GM21576 (cell line): ENCODE results near the gene CPO.
A peak's percentile ranks its signal among the peaks of the same experiment; 100 is the strongest.

ENCODE experiments used
- ATAC-seq: cut with Tn5 transposase; IDR thresholded peaks from one replicate; pipeline ENCODE4 v1.9.1; 2021; ENCODE audit warnings: mild to moderate bottlenecking, moderate library complexity; ENCODE audit not compliant: unreplicated experiment

Gene CPO

DNA sequence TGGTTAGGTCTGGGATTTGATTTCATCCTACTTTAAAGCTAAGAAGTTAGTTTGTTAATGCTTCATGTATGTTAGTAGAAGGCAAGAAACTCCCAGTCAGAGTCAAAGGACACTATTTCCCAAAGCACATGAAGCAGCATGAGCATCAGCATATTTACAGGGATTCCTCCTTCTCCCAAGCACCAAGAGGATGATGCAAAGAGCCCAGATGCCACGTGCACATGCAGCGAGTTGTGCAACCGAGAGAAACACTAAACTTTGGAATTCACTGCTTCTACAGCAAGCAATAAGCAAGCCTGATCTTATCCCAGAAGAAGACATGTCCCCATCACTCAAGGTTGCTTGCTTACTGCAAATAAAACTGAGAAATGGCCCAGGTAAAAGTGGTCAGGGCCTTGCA is 32.5 kb downstream of the CPO start:
- ATAC-seq = no peak

DNA sequence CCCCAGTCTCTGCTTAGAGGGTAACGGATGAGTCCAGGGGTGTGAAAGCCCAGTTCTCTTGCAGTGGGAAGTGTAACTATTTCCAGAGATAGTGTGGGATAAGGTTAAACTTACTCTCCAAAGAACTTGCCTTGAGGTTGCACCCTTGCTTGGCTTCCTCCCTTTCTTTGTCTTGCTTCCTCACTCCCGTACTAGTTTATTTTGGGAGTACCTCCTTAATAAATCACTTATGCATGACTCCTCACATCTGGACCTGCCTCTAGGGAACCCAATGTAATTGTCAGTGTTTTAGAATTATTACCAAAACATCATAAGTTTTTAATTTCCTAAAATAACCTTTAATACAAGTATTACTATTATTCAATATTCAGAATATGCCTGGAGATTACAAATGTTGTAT is 35.2 kb downstream of the CPO start:
- no peak for ATAC-seq

DNA sequence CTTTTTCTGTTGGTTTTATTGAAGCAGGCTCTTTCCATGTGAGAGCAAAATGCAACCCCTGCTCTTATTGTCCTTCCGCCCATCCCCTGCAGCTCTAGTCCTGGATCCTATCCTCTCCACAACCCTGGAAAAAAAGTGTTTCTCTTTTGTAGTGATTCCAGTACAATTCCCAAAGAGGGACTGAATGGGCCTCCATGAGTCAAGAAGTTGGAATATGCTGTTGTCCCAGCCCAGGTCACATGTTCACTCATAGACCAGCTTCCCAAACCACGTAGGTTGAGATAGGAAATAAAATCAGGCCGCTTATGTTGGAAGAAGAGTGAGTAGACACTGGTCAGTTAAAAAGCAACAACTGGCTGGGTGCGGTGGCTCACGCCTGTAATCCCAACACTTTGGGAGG is 39.4 kb downstream of the CPO start:
- ATAC-seq = no peak

GRCh38 chr2:206979365-206979764 is 40.0 kb downstream of the CPO start:
- ATAC-seq = no peak

- no peak for ATAC-seq
Measured at GRCh38 chr2:206979922-206980321, 40.6 kb downstream of the CPO start.

DNA sequence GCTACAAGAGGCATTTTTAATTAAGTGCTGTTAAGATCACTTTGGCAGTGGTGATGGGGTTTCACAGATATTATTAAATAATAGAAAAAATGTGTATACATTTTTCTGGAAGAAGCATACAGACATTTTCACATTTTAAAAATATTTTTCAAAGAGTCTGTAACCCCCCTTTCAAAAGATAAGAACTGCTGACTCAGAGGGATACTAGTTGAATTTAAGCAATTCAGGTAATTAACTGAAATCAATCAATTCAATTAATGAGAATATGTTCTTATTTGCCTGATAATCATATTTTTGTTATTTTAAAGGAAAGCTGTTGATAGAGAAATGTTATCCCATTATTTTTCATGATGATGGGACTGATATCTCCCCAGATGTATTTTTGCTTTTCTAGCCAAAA is 41.1 kb downstream of the CPO start:
- ATAC-seq = no peak

DNA sequence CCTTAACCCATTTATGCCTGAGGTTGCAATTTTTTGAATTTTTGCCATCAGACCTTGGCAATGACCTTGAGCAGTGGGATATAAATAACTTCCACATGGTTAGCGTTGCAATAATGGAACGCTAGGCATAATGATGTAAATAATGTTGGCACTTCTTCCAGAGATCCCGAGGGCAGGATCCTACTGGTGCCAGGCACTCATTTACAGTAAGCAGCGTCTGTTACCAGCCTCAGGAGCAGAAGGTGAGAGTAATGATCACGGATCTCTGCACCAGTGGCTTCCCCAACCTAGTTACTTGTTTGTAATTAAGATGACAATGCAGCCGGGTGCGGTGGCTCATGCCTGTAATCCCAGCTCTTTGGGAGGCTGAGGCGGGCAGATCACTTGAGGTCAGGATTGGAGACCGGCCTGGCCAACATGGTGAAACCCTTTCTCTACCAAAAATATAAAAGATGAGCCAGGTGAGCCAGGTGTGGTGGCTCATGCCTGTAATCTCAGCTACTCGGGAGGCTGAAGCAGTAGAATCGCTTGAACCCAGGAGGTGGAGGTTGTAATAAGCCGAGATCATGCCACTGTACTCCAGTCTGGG is 41.9 kb downstream of the CPO start:
- no peak for ATAC-seq

- no peak for ATAC-seq
Measured at GRCh38 chr2:206981739-206982340, 42.5 kb downstream of the CPO start.

- ATAC-seq = no peak
Measured at GRCh38 chr2:206982360-206982955, 43.1 kb downstream of the CPO start.

DNA sequence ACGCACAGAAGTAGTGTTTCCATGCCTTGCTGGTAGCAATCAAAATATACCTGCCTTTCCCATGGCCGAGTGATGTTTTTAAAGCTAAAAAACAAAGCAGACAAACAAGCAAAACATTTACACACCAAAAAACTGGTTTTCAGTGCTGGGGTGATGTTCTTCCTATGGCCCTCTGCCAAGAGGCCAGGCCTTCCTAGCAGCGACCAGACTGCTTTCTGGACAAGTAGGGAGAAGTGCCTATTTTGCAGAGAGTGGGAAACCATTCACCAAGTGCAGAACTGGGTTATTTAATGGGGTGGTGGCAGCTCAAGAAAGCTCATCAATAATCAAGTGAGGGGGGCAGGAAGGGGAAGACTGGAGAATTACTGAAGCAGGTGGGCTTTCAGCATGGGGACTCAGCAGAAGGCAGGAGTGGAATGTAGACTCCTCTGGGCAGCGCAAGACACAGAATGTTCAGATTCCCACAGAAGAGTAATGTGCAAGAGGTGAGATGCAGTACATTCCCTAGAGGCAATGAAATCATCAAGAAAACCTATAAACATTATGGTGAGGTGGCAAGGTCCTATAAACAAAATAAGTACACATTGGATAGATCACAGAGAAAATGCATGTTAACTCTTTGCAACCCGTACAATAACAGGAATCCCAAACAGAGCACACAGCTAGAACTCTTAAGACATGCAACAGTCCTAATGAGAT is 44.0 kb downstream of the CPO start:
- ATAC-seq = no peak

DNA sequence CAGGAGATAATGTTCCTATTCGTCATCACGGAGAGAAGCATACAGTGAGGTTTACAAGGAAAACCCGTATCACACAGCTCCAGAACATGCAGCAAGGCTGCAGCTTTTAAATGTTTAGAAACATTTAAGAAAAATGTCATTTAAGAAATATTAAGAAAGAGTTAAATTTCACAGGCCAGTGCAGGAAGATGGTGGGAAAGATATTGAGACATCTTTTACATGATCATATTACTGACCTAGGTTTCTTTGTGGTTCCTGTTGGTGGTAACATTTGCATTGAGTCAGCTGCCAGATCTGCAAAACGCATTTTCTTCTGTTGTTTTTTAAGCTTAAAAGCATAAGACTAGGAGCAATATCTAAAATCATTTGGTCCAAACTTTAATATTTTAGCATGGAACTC is 44.9 kb downstream of the CPO start:
- no peak for ATAC-seq

GRCh38 chr2:206986943-206987342 is 47.6 kb downstream of the CPO start:
- no peak for ATAC-seq

- no peak for ATAC-seq
Measured at GRCh38 chr2:206987810-206988209, 48.5 kb downstream of the CPO start.

DNA sequence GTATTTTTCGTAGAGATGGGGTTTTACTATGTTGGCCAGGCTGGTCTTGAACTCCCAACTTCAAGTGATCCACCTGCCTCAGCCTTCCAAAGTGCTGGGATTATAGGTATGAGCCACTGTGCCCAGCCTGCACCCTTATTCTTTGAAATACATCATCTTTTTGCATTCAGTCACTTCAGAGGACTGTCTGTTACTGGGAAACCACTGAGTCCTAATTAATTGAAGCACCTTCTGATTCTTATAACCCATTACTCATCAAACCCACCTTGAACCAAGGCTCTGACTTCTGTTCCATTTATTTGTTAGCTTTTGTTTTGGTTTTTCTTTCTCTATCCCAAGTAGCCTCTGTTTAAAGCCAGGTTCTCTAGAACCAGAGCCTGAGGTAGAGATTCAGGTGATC is 49.6 kb downstream of the CPO start:
- ATAC-seq = no peak

GRCh38 chr2:206989311-206989710 is 50.0 kb downstream of the CPO start:
- ATAC-seq = peak; percentile 75

DNA sequence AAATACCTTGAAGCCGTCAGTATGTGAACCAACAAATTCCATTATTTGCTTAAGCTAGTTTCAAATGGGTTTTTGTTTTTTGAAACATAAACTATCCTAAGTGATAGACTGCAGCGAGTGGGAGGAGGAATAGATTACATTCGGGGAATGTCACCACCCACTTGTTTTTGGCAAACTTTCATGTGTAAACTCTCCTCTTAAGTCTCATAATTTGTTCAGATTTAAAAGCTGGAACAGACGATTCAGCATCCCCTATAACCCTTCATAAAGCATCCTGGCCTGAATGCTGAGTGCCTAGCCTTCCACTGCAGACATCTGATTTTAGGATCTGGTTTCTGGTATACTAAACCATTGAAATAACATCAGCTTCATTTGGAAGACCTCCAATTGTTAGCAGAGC is 51.0 kb downstream of the CPO start:
- no peak for ATAC-seq

DNA sequence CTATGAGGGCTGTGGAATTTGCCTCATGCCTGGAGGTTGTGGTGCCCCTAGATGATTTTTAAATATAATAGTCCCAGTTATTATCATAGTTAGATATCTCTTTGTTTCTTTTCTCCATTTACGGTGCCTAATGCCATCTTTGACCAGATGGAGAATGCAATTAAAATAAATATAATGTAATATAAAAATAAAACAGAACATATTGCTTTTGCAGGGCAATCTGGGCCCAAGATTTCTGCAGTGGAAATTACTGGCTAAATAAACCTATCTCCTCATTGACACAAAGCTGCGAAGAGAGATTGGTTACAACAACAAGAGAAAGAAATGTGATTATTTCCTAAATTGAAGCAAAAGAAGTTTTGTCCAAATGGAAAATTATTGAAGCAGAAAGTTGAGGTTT is 51.8 kb downstream of the CPO start:
- no peak for ATAC-seq

GRCh38 chr2:206993396-206993911 is 54.1 kb downstream of the CPO start:
- no peak for ATAC-seq

GRCh38 chr2:206993964-206994363 is 54.6 kb downstream of the CPO start:
- ATAC-seq = no peak

DNA sequence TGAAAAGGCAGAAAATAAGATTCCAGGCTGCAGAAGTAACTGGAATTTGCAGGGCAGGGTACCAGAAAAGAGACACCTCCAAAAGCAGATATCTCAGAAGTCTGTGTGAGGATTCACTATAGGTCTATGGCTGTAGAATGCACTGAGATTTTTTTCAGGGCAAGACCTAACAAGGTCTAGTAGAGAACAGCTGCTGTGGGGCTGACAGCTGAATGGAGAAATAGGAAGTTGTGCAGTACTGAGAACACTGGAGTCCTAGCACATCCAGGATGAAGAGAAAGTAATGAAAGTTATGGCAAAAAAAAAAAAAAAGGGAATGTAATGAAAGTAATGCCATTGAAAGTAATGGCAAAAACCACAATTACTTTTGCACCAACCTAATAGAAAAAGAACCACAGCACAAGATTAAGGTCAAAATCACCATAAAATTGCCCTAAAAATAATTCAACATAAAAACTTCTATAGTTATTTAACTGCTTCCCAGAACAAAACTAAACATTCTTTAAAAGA is 57.3 kb downstream of the CPO start:
- ATAC-seq = no peak

GRCh38 chr2:207008105-207008990 is 69.0 kb downstream of the CPO start:
- ATAC-seq = no peak
